Loucy (cell line): ENCODE measurements around the gene MPND.

Experiments used
- CTCF ChIP-seq: fragments of 200-600 bp; sonication (generic); conservative IDR thresholded peaks from 2 replicates; pipeline ENCODE4 v1.5.1; 2014; ENCODE audit warnings: mild to moderate bottlenecking, antibody characterized with exemption, low read length
- EZH2phosphoT487 ChIP-seq: fragments of 200-600 bp; IDR thresholded peaks from 2 replicates; pipeline ENCODE4 v1.6.1; 2018; ENCODE audit warnings: antibody characterized with exemption, mild to moderate bottlenecking, moderate library complexity, borderline replicate concordance

GRCh38 chr19:4357095-4357797 lies 13.9 kb downstream of the MPND start:
- TF ChIP-seq CTCF, result no peak
- TF ChIP-seq EZH2phosphoT487, result no peak
